ENCODE measurements around the gene IAPP.
"Not testable (repeated sequence)": the region's sequence is repeated elsewhere in the genome, so short reads cannot be mapped to it uniquely, and the experiment has no call there.

IAPP gene

DNA sequence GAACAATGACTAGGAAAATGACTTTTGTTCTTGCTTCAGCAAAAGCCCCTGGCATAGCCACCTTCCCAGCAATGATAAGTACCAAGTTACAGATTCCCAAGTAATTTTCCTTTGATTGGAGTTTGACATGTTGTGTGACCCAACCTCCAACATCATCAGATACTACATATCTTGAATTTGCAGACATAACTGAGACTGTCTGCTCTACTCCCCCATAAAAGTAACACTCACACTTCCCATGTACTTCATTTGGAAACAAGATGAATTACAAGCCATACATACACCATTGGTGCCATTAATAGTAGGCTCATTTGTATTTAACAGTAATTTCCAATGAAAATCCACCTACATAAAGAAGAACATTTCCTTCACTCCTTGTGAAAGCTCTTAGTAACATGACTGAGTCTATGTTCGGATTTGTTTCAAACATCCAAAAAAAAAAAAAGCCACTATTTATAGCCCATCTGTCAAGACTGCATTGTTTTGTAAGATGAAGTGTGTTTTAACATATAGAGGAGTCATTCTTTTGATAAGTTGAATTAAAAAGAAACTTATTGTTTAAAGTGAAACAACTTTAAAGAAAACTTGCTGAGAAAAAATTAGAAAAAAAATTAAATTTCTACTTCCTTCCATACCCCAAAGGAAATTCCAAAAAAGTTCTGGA lies 26.0 kb upstream of the IAPP start:
- no peak for DNase-seq (ENCODE audit: low read depth)
- H3K4me3 ChIP-seq (replicated peaks; ENCODE audit: low read depth, low read length), result no peak overlapping the region
- TF ChIP-seq, protein P1, sequence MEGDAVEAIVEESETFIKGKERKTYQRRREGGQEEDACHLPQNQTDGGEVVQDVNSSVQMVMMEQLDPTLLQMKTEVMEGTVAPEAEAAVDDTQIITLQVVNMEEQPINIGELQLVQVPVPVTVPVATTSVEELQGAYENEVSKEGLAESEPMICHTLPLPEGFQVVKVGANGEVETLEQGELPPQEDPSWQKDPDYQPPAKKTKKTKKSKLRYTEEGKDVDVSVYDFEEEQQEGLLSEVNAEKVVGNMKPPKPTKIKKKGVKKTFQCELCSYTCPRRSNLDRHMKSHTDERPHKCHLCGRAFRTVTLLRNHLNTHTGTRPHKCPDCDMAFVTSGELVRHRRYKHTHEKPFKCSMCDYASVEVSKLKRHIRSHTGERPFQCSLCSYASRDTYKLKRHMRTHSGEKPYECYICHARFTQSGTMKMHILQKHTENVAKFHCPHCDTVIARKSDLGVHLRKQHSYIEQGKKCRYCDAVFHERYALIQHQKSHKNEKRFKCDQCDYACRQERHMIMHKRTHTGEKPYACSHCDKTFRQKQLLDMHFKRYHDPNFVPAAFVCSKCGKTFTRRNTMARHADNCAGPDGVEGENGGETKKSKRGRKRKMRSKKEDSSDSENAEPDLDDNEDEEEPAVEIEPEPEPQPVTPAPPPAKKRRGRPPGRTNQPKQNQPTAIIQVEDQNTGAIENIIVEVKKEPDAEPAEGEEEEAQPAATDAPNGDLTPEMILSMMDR (IDR thresholded peaks at IDR 0.05; ENCODE audit: low read length, missing control alignments), result no peak

DNA sequence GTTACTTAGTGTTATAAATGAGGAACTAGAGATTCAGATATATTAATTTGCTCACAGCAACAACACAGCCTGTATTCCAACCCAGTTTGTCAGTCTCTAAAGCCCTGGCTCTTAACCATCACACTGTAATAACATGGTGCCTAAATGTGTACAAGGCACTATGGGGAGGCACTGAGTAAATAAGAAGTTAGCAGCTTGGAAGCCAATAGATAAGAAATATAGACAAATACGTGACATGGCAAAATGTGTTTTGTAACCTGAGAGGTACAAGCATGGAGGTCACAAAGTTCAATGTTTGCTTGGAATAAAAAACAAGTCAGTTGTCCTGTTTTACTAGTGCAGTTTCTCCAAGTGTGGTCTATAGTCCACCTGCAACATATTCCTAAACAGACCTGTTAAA lies 21.7 kb upstream of the IAPP start:
- TF ChIP-seq, protein P1 (IDR thresholded peaks at IDR 0.05; ENCODE audit: low read length, missing control alignments), result no peak
- H3K4me3 ChIP-seq (replicated peaks; ENCODE audit: low read depth, low read length), result no peak overlapping the region
- DNase-seq (ENCODE audit: low read depth), result no peak

DNA sequence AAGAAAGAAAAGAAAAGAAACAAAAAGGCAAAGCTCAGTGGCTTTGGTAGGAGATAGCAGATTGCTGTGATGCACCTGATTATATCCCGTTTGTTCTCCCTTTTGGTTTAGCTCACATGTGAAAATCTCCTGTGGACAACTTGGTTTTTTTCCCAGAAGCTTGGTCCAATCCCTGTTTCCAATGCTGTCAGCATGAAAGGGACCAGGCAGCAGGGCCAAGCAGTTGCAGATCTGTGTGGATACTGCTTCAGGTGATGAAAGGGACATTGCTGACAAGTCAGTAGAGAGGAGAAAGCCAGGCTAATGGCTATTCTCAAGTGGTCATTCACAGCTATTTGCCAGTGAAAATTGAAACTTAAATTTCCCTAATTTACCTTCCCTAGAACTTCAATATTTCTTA lies 19.2 kb upstream of the IAPP start:
- no peak for DNase-seq (ENCODE audit: low read depth)
- H3K4me3 ChIP-seq (replicated peaks; ENCODE audit: low read depth, low read length), result no peak overlapping the region
- TF ChIP-seq, protein P1 (IDR thresholded peaks at IDR 0.05; ENCODE audit: low read length, missing control alignments), result no peak

DNA sequence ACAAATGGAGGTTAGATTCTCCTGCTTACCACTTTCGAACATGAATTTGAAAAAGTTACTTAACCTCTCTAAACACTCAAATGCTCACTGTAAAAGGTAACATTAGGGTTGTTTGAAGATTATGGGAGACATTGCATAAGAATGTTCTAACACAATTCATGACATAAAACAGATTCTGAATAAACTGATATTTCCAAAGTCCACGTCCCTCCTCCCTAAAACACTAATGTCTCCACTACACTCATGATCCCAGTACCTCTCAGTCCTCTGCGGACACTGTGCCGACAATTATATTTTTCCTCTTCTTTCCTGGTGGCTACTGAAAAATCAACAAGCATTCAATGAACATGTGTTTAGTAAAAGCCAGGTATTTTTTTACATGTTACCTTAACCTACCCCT lies 18.8 kb upstream of the IAPP start:
- TF ChIP-seq, protein P1 (IDR thresholded peaks at IDR 0.05; ENCODE audit: low read length, missing control alignments), result no peak
- DNase-seq (ENCODE audit: low read depth), result no peak

DNA sequence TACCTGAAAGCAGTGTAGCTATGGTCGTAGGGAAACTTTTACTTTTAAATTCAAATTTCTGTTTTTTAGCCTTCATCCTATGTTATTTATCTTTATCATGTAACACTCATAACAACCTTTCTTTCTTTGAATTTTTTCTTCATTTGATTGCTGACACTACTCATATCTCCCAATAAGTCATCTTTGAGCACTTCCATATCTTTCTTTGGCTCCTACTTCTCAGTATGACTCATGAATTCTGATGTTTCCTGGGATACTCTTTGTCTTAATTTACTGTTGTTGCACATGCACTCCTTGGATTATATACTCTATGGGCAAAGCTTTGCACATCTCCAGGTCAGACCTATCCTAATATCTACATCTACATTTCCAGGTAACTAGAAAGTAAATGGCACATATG lies 18.1 kb upstream of the IAPP start:
- DNase-seq (ENCODE audit: low read depth), result no peak
- TF ChIP-seq, protein P1 (IDR thresholded peaks at IDR 0.05; ENCODE audit: low read length, missing control alignments), result no peak

More for the DNA sequence above, 18.8 kb upstream of the IAPP start:
- H3K4me3 ChIP-seq (replicated peaks; ENCODE audit: low read depth, low read length), result no peak overlapping the region

DNA sequence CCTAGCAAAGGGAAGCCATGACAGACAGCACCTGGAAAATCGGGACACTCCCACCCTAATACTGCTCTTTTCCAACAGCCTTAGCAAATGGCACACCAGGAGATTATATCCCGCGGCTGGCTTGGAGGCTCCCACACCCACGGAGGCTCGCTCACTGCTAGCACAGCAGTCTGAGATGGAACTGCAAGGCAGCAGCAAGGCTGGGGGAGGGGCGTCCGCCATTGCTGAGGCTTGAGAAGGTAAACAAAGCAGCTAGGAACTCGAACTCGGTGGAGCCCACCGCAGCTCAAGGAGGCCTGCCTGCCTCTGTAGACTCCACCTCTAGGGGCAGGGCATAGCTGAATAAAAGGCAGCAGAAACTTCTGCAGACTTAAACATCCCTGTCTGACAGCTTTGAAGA lies 12.1 kb upstream of the IAPP start:
- H3K4me3 ChIP-seq (replicated peaks; ENCODE audit: low read depth, low read length); DNase-seq (ENCODE audit: low read depth): not testable (repeated sequence)

More for the DNA sequence above, 18.1 kb upstream of the IAPP start:
- no peak overlapping the region for H3K4me3 ChIP-seq (replicated peaks; ENCODE audit: low read depth, low read length)

DNA sequence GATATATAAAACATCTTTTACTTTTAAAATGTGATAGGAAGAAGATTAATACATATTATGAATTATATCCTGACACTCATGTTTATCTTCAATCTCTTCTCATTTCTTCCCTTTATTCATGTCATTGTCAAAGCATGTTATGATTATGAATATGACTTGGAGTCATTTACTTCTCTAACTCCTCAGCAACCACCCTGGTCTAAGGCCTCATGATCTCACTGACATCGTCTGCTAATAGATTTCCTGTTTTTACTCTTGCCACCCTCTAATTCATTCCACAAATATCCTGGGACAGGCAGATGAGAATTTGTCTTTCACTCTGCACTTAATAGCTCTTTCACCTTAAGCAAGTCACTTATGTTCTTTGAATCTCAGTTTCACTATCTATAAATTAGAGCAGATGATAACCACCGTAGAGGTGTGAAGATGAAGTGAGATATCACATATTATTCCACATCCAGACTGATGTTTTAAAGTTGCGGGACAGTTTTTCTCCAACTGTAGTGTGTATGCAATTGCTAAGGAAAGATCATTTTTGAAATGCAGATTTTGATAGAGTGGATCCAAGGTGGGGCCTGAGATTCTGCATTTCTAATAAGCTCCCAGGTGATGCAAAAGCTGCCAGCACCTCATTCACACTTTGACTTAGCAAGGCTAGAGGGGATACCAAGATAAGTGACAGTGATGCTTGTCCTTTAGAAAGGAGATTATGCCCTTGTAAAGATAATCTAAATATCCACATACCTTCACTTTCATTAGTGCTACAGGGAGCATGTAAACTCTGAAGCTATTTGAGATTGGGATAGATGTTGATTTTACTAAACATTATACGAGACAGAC lies 3.3 kb upstream of the IAPP start:
- H3K4me3 ChIP-seq (replicated peaks; ENCODE audit: low read depth, low read length), result no peak overlapping the region
- no peak for DNase-seq (ENCODE audit: low read depth)
- TF ChIP-seq, protein P1 (IDR thresholded peaks at IDR 0.05; ENCODE audit: low read length, missing control alignments), result no peak
